ENCODE data around the gene UTP3. TPM values are rescaled to one million over a fixed set of nuclear protein-coding genes. Genes with fewer than 3 reads are reported as not detected.
A peak's percentile ranks its signal among the peaks of the same experiment; 100 is the strongest.

Gene UTP3
- total RNA-seq, 2 experiments from 2014 or later: 34.0 to 57.8 TPM

DNA sequence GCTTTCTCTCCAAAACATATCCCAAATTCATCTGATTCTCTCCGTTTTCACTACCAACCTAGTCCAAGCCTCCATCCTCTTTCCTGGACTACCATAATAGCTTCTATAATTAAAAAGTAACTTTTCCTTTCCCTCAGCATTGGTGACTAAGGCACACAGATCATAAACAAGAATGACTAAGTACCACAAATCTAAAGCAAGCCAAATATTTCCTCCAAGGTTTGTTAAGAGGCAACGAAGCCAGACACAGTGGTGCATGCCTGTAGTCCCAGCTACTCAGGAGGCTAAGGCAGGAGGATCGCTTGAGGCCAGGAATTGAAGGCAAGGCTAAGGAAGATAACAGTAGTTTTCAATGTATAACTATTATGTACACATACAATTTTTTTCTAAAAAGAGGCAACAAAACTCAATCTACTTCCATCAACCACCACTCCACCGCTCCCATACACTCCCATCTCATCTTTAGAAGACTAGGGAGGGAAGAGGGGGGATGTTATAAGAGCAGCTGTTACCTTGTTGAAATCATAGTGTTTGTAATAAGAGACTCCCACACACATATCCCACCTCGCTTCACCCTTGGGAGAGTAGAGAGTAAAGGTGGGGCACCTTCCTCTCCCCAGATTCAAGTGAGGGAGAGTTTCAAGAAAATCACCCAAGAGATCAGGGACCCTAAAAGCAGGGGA is 17.9 kb upstream of the UTP3 start:
- intact Hi-C loops (cut with micrococcal nuclease; ENCODE audit: unreplicated experiment): no loop called here
- Histone ChIP-seq H3K4me2 (ENCODE audit: low read length) (peak overlapping the region; percentile 23; the same call in 1 of the 2 replicates), H4K20me1 (ENCODE audit: insufficient read depth, low read length) (no peaks in the 10 kb centered on the region), H3K9me3 (ENCODE audit: low read length) (no peaks in the 10 kb centered on the region), H3K27ac (ENCODE audit: low read depth, low read length, poor library complexity, severe bottlenecking) (peak overlapping the region; percentile 91), H2AFZ (ENCODE audit: low read length) (peak overlapping the region; percentile 80; the same call in 1 of the 2 replicates), H3K36me3 (ENCODE audit: insufficient read depth, low read length) (peaks cover 8% of the 10 kb centered on the region), H3K4me3 (ENCODE audit: low read depth, low read length, poor library complexity, severe bottlenecking) (no peak overlapping the region), H3K9me2 (ENCODE audit: insufficient read depth, low read length) (no peaks in the 10 kb centered on the region), H3K4me1 (ENCODE audit: insufficient read depth, low read length, poor library complexity, severe bottlenecking) (peaks cover 82% of the 10 kb centered on the region), H3K79me2 (ENCODE audit: insufficient read depth, low read depth, low read length) (peaks cover 52% of the 10 kb centered on the region)
- no TSS peak for BruUV-seq (replicated peaks)
- DNase-seq (ENCODE audit: low spot score): no peak
- ChIA-PET CTCF (ENCODE audit: unreplicated experiment) (no interaction called here), POLR2A (interaction anchor here (0.6 to 17.1 kb wide), 6 partner anchors 9 to 20 kb away, joined by 4 to 837 read pairs (median 36); partner anchors contain the start of gene UTP3)
- no peak for TF ChIP-seq EZH2phosphoT487 (IDR thresholded peaks at IDR 0.05; ENCODE audit: borderline replicate concordance, low read depth, low read length)
- TF ChIP-seq, protein P1, sequence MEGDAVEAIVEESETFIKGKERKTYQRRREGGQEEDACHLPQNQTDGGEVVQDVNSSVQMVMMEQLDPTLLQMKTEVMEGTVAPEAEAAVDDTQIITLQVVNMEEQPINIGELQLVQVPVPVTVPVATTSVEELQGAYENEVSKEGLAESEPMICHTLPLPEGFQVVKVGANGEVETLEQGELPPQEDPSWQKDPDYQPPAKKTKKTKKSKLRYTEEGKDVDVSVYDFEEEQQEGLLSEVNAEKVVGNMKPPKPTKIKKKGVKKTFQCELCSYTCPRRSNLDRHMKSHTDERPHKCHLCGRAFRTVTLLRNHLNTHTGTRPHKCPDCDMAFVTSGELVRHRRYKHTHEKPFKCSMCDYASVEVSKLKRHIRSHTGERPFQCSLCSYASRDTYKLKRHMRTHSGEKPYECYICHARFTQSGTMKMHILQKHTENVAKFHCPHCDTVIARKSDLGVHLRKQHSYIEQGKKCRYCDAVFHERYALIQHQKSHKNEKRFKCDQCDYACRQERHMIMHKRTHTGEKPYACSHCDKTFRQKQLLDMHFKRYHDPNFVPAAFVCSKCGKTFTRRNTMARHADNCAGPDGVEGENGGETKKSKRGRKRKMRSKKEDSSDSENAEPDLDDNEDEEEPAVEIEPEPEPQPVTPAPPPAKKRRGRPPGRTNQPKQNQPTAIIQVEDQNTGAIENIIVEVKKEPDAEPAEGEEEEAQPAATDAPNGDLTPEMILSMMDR (conservative IDR thresholded peaks at IDR 0.05; ENCODE audit: low read length): no peak

DNA sequence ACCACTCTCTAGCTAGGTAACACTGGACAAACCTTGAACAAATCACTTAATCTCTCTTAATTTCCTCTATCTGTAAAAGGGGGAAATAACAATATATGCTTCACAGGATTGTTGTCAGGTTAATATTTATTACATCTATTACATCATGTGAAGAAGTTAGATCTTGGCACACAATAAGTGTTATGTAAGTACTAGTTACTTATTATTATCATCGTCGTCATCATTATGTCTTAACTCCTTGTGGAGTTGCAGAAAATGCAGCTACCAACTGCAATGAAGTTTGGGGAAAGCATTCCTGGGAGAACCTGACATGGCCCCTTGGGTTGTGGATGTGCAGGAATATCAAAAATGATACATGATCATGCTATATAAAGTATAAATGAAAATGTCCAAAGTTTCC is 17.2 kb upstream of the UTP3 start:
- DNase-seq (ENCODE audit: low spot score): no peak
- H3K27ac ChIP-seq (ENCODE audit: low read depth, low read length, poor library complexity, severe bottlenecking): peak overlapping the region; percentile 91
- no peaks in the 10 kb centered on the region for H4K20me1 ChIP-seq (ENCODE audit: insufficient read depth, low read length)
- peaks cover 49% of the 10 kb centered on the region for H3K79me2 ChIP-seq (ENCODE audit: insufficient read depth, low read depth, low read length)
- H3K4me3 ChIP-seq (ENCODE audit: low read depth, low read length, poor library complexity, severe bottlenecking): no peak overlapping the region
- intact Hi-C loops (cut with micrococcal nuclease; ENCODE audit: unreplicated experiment): no loop called here
- peak overlapping the region; percentile 50; the same call in 1 of the 2 replicates for H2AFZ ChIP-seq (ENCODE audit: low read length)
- no TSS peak for BruUV-seq (replicated peaks)
- peaks cover 2% of the 10 kb centered on the region for H3K36me3 ChIP-seq (ENCODE audit: insufficient read depth, low read length)
- TF ChIP-seq, protein P1 (conservative IDR thresholded peaks at IDR 0.05; ENCODE audit: low read length): no peak
- no peak for TF ChIP-seq EZH2phosphoT487 (IDR thresholded peaks at IDR 0.05; ENCODE audit: borderline replicate concordance, low read depth, low read length)
- H3K4me1 ChIP-seq (ENCODE audit: insufficient read depth, low read length, poor library complexity, severe bottlenecking): peaks cover 88% of the 10 kb centered on the region
- H3K9me3 ChIP-seq (ENCODE audit: low read length): no peaks in the 10 kb centered on the region
- POLR2A ChIA-PET: interaction anchor here (0.6 to 17.1 kb wide), 7 partner anchors 8 to 323 kb away, joined by 3 to 837 read pairs (median 21); partner anchors contain the start of genes DCK and UTP3
- CTCF ChIA-PET (ENCODE audit: unreplicated experiment): no interaction called here
- H3K9me2 ChIP-seq (ENCODE audit: insufficient read depth, low read length): no peaks in the 10 kb centered on the region
- peak overlapping the region; percentile 23; the same call in 1 of the 2 replicates for H3K4me2 ChIP-seq (ENCODE audit: low read length)

DNA sequence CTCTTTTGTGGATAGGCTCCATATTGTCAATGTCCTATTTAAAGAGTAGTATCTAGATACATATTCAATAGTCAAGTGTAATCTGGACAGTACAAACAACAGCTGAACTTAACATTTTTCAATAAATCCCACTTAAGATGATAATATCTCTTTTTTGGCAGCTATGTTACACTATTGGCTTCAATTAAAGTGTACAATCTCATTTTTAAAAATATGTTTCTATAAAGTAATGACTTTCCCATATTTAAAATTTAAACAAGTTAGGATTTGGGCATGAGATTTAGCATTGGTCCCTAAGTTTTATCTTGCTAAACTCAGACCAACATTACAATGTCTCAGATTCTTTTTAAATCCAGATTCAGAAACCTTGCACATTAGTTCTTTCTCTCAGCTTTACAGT is 14.1 kb upstream of the UTP3 start:
- TF ChIP-seq, protein P1 (conservative IDR thresholded peaks at IDR 0.05; ENCODE audit: low read length): no peak
- no peak for TF ChIP-seq EZH2phosphoT487 (IDR thresholded peaks at IDR 0.05; ENCODE audit: borderline replicate concordance, low read depth, low read length)
- H3K4me2 ChIP-seq (ENCODE audit: low read length): peak overlapping the region; percentile 76
- CTCF ChIA-PET (ENCODE audit: unreplicated experiment): no interaction called here
- intact Hi-C loops (cut with micrococcal nuclease; ENCODE audit: unreplicated experiment): no loop called here
- H3K79me2 ChIP-seq (ENCODE audit: insufficient read depth, low read depth, low read length): peaks cover 23% of the 10 kb centered on the region; the same call in 1 of the 2 replicates
- peak overlapping the region; percentile 58 for H3K4me3 ChIP-seq (ENCODE audit: low read depth, low read length, poor library complexity, severe bottlenecking)
- peaks cover 96% of the 10 kb centered on the region for H3K4me1 ChIP-seq (ENCODE audit: insufficient read depth, low read length, poor library complexity, severe bottlenecking)
- no peaks in the 10 kb centered on the region for H3K9me3 ChIP-seq (ENCODE audit: low read length)
- peak overlapping the region; percentile 79 for H2AFZ ChIP-seq (ENCODE audit: low read length)
- no TSS peak for BruUV-seq (replicated peaks)
- H3K36me3 ChIP-seq (ENCODE audit: insufficient read depth, low read length): no peaks in the 10 kb centered on the region
- no peaks in the 10 kb centered on the region for H3K9me2 ChIP-seq (ENCODE audit: insufficient read depth, low read length)
- H3K27ac ChIP-seq (ENCODE audit: low read depth, low read length, poor library complexity, severe bottlenecking): peak overlapping the region; percentile 97
- no peak for DNase-seq (ENCODE audit: low spot score)
- H4K20me1 ChIP-seq (ENCODE audit: insufficient read depth, low read length): no peaks in the 10 kb centered on the region
- POLR2A ChIA-PET: interaction anchor here (0.9 to 13.7 kb wide), 5 partner anchors 10 to 321 kb away, joined by 4 to 837 read pairs (median 5); partner anchors contain the start of genes JCHAIN and UTP3
